Measurements from ENCODE around the gene ZFYVE21.
"Not testable (repeated sequence)": the region's sequence is repeated elsewhere in the genome, so short reads cannot be mapped to it uniquely, and the experiment has no call there.

Gene ZFYVE21

GRCh38 chr14:103773521-103773920 is 57.9 kb downstream of the ZFYVE21 start:
- no peak for TF ChIP-seq CTCF (IDR thresholded peaks at IDR 0.05; ENCODE audit: low read depth, low read length, missing control alignments)
- DNase-seq (ENCODE audit: extremely low read depth, low read depth) = no peak
- H3K4me3 ChIP-seq (replicated peaks; ENCODE audit: low read depth, low read length) = no peak overlapping the region

- no peak overlapping the region for H3K4me3 ChIP-seq (replicated peaks; ENCODE audit: low read depth, low read length)
- DNase-seq (ENCODE audit: extremely low read depth, low read depth) = no peak
- no peak for TF ChIP-seq CTCF (IDR thresholded peaks at IDR 0.05; ENCODE audit: low read depth, low read length, missing control alignments)
These were observed 59.9 kb downstream of the ZFYVE21 start for GRCh38 chr14:103775506-103775905.

- DNase-seq (ENCODE audit: extremely low read depth, low read depth) = not testable (repeated sequence)
These were observed 60.7 kb downstream of the ZFYVE21 start for GRCh38 chr14:103776319-103776718.

GRCh38 chr14:103782376-103782775 is 66.8 kb downstream of the ZFYVE21 start:
- no peak for DNase-seq (ENCODE audit: extremely low read depth, low read depth)
- no peak overlapping the region for H3K4me3 ChIP-seq (replicated peaks; ENCODE audit: low read depth, low read length)
- no peak for TF ChIP-seq CTCF (IDR thresholded peaks at IDR 0.05; ENCODE audit: low read depth, low read length, missing control alignments)

More at GRCh38 chr14:103776319-103776718, 60.7 kb downstream of the ZFYVE21 start:
- H3K4me3 ChIP-seq (replicated peaks; ENCODE audit: low read depth, low read length) = not testable (repeated sequence)
